Astrocyte (in vitro differentiated cells and primary cell): ENCODE results near the gene SKIC2.

Experiments
- CTCF ChIP-seq: IDR thresholded peaks from 2 replicates; pipeline ENCODE4 v1.5.1; 2011; ENCODE audit warnings: low read depth, mild to moderate bottlenecking, inconsistent platforms, low read length, moderate library complexity; ENCODE audit not compliant: insufficient read depth
- EZH2 ChIP-seq: IDR thresholded peaks from 2 replicates; pipeline ENCODE4 v1.6.1; 2012; ENCODE audit warnings: mild to moderate bottlenecking, low read length, inconsistent platforms; ENCODE audit not compliant: insufficient read depth

GRCh38 chr6:31977816-31978431 is 18.9 kb downstream of the SKIC2 start:
- TF ChIP-seq CTCF (no peak), EZH2 (no peak)
